PC-3 (cell line): ENCODE results near the gene TMEM51. TPM values are rescaled to one million over a fixed set of nuclear protein-coding genes. Genes with fewer than 3 reads are reported as not detected.

Experiments
- ATAC-seq: fragments of 200-7000 bp; cut with Tn5 transposase; 2 replicates; pipeline ENCODE4 v1.9.1; 2020; ENCODE audit warnings: mild to moderate bottlenecking, moderate library complexity
- BruUV-seq: library from RNA; stranded (reverse); fragments of 400-500 nt; replicated peaks from 2 replicates; lab custom pipeline; 2021; lab: Mats Ljungman, UMichigan
- CTCF ChIA-PET: fragments of 300-600 bp; sonication (Branson Sonifier 250); formaldehyde crosslinking; loops from one replicate; lab custom pipeline; 2022; ENCODE audit warnings: antibody characterized with exemption; lab: Charles Lee
- POLR2A ChIA-PET: fragments of 300-600 bp; sonication (Branson Sonifier 250); formaldehyde crosslinking; loops from one replicate; lab custom pipeline; 2022; ENCODE audit warnings: antibody characterized with exemption; ENCODE audit not compliant: unreplicated experiment; lab: Charles Lee
- DNase-seq: peaks from one replicate; pipeline ENCODE4 v3.0.0-alpha.2; 2015
- H2AFZ ChIP-seq: fragments of 300-600 bp; sonication (generic); 2 replicates; pipeline ENCODE4 v1.6.0; 2016; ENCODE audit warnings: antibody characterized with exemption, low read length
- H3F3A ChIP-seq: fragments of 300-600 bp; sonication (generic); one replicate; pipeline ENCODE4 v1.6.0; 2017; ENCODE audit warnings: antibody characterized with exemption, low read length, control low read depth, mild to moderate bottlenecking; ENCODE audit not compliant: unreplicated experiment
- H3K27ac ChIP-seq: fragments of 300-600 bp; sonication (generic); 2 replicates; pipeline ENCODE4 v1.5.1; 2016; ENCODE audit warnings: mild to moderate bottlenecking, low read length
- H3K27me3 ChIP-seq: fragments of 300-600 bp; sonication (generic); 2 replicates; pipeline ENCODE4 v1.6.1; 2016; ENCODE audit warnings: low read length, mixed read lengths
- H3K36me3 ChIP-seq: fragments of 300-600 bp; sonication (generic); 2 replicates; pipeline ENCODE4 v1.6.1; 2016; ENCODE audit warnings: low read depth, mixed run types, low read length, mixed read lengths
- H3K4me1 ChIP-seq: fragments of 300-600 bp; sonication (generic); 2 replicates; pipeline ENCODE4 v1.5.1; 2016; ENCODE audit warnings: low read length; ENCODE audit not compliant: insufficient read depth
- H3K4me2 ChIP-seq: fragments of 300-600 bp; sonication (generic); 2 replicates; pipeline ENCODE4 v1.6.0; 2016; ENCODE audit warnings: low read length
- H3K4me3 ChIP-seq: fragments of 300-600 bp; sonication (generic); 2 replicates; pipeline ENCODE4 v1.5.1; 2016; ENCODE audit warnings: mild to moderate bottlenecking, low read length, mixed read lengths
- H3K79me2 ChIP-seq: fragments of 300-600 bp; sonication (generic); 2 replicates; pipeline ENCODE4 v1.6.1; 2017; ENCODE audit warnings: low read length, mixed read lengths
- H3K9ac ChIP-seq: fragments of 300-600 bp; sonication (generic); 2 replicates; pipeline ENCODE4 v1.6.0; 2016; ENCODE audit warnings: mild to moderate bottlenecking, low read length
- H3K9me2 ChIP-seq: fragments of 300-600 bp; sonication (generic); replicated peaks from 2 replicates; pipeline ENCODE4 v1.6.1; 2016; ENCODE audit warnings: mixed run types, low read length, mixed read lengths
- H3K9me3 ChIP-seq: fragments of 300-600 bp; sonication (generic); 2 replicates; pipeline ENCODE4 v1.6.1; 2016; ENCODE audit warnings: low read length, mixed read lengths
- H4K20me1 ChIP-seq: fragments of 300-600 bp; sonication (generic); 2 replicates; pipeline ENCODE4 v1.6.1; 2016; ENCODE audit warnings: low read length, mixed read lengths
- EZH2 ChIP-seq: fragments of 300-600 bp; sonication (generic); IDR thresholded peaks from one replicate; pipeline ENCODE4 v1.6.1; 2017; ENCODE audit warnings: antibody characterized with exemption, mild to moderate bottlenecking, low read length; ENCODE audit not compliant: unreplicated experiment
- EZH2phosphoT487 ChIP-seq: fragments of 300-600 bp; sonication (generic); IDR thresholded peaks from 2 replicates; pipeline ENCODE4 v1.6.1; 2018; ENCODE audit warnings: mild to moderate bottlenecking, antibody characterized with exemption, low read length, borderline replicate concordance
- intact Hi-C: fragments of 100-400 bp; cut with micrococcal nuclease; formaldehyde crosslinking; loops from 2 replicates; pipeline ENCODE4 v1.9.0; 2023
- total RNA-seq: library from RNA; depleted of rRNA; stranded (reverse); fragments of >200 nt; gene quantifications from 2 replicates; pipeline ENCODE4 v1.2.3, GENCODE V29; 2014
- TF ChIP-seq, protein P1 (sequence below): fragments of 300-600 bp; sonication (generic); conservative IDR thresholded peaks from 2 replicates; pipeline ENCODE4 v1.5.1; 2017; ENCODE audit warnings: antibody characterized with exemption, low read depth, mild to moderate bottlenecking, low read length

Gene TMEM51
- total RNA-seq, 1 experiment from 2014 or later, result 20.8 TPM

- ChIA-PET POLR2A (no interaction called here), CTCF (no interaction called here)
- H4K20me1 ChIP-seq, result no peaks in the 10 kb centered on the region
- H3K4me2 ChIP-seq, result no peak overlapping the region
- H3K27ac ChIP-seq, result no peak overlapping the region
- BruUV-seq, result no TSS peak
- no peak for ATAC-seq
- H3K9ac ChIP-seq, result no peak overlapping the region
- no peaks in the 10 kb centered on the region for H3K4me1 ChIP-seq
- H3K9me2 ChIP-seq, result no peaks in the 10 kb centered on the region
- no peaks in the 10 kb centered on the region for H3F3A ChIP-seq
- H3K36me3 ChIP-seq, result no peaks in the 10 kb centered on the region
- peaks cover 60% of the 10 kb centered on the region for H3K79me2 ChIP-seq
- H2AFZ ChIP-seq, result no peak overlapping the region
- no peaks in the 10 kb centered on the region for H3K9me3 ChIP-seq
- TF ChIP-seq, protein P1, sequence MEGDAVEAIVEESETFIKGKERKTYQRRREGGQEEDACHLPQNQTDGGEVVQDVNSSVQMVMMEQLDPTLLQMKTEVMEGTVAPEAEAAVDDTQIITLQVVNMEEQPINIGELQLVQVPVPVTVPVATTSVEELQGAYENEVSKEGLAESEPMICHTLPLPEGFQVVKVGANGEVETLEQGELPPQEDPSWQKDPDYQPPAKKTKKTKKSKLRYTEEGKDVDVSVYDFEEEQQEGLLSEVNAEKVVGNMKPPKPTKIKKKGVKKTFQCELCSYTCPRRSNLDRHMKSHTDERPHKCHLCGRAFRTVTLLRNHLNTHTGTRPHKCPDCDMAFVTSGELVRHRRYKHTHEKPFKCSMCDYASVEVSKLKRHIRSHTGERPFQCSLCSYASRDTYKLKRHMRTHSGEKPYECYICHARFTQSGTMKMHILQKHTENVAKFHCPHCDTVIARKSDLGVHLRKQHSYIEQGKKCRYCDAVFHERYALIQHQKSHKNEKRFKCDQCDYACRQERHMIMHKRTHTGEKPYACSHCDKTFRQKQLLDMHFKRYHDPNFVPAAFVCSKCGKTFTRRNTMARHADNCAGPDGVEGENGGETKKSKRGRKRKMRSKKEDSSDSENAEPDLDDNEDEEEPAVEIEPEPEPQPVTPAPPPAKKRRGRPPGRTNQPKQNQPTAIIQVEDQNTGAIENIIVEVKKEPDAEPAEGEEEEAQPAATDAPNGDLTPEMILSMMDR, result no peak
- no peak for TF ChIP-seq EZH2
- TF ChIP-seq EZH2phosphoT487, result no peak
- H3K27me3 ChIP-seq, result no peaks in the 10 kb centered on the region
- intact Hi-C loops, result no loop called here
- DNase-seq, result no peak
- H3K4me3 ChIP-seq, result no peak overlapping the region
Measured at GRCh38 chr1:15188678-15189077, 35.1 kb downstream of the TMEM51 start.

DNA sequence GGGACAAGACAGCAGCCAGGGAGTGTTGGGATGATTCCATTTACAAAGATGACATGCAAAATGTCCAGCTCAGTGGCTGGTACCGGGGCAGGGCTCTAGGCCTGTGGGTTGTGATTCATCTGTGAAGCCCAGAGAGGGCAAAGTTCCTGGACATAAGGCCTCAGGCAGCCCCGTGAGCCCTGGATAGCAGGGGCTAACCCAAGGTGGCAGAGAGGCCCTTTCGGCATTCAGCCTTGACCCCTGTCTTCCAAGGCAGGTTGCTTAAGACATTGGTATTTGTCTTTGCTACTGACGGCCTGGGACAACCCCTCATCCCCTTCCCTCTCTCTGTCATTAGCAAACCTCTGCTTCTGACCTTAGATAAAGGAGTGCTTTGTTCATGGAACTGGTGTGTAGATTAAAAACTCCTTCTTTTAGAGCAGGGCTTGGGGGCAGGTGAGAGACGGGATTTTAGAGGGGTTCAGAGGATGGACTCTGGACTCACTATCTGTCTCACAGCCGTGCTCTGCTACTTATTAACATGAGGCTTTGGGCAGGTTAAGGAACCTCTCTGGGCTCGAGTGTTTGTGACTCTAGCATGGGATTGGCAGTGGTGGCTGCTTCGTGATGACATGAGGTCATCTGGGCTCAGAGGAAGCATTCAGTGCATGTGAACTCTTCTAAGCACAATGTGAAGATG lies 36.3 kb downstream of the TMEM51 start:
- TF ChIP-seq EZH2phosphoT487 (no peak), EZH2 (no peak)
- TF ChIP-seq, protein P1, result no peak
- H3K36me3 ChIP-seq, result no peaks in the 10 kb centered on the region
- H3K4me3 ChIP-seq, result no peak overlapping the region
- H3K9me2 ChIP-seq, result no peaks in the 10 kb centered on the region
- no peaks in the 10 kb centered on the region for H3F3A ChIP-seq
- ChIA-PET POLR2A (no interaction called here), CTCF (no interaction called here)
- no peaks in the 10 kb centered on the region for H3K27me3 ChIP-seq
- H2AFZ ChIP-seq, result no peak overlapping the region
- DNase-seq (no peak), ATAC-seq (no peak)
- BruUV-seq, result no TSS peak
- no peak overlapping the region for H3K27ac ChIP-seq
- peaks cover 54% of the 10 kb centered on the region for H3K79me2 ChIP-seq
- no peaks in the 10 kb centered on the region for H3K4me1 ChIP-seq
- no peak overlapping the region for H3K9ac ChIP-seq
- no peaks in the 10 kb centered on the region for H3K9me3 ChIP-seq
- no peaks in the 10 kb centered on the region for H4K20me1 ChIP-seq
- intact Hi-C loops, result no loop called here
- H3K4me2 ChIP-seq, result no peak overlapping the region

DNA sequence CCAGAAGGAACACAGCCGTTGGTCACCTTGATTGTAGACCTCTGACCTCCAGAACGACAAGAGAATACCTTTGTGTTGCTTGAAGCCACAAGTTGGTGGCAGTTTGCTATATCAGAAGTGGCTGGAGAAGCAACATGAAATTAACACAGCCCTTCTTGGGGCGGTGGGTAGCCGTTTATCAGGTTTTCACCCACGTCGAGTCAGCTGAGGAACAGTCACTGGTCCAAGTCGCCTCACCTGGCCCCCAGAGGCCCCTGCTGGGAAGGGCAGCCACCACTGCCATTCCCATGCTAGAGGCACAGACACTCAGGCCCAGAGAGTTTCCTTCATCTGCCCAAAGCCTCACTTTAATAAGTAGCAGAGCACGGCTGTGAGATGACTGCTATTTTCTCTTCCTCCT lies 37.7 kb downstream of the TMEM51 start:
- intact Hi-C loops, result no loop called here
- no peak overlapping the region for H3K4me2 ChIP-seq
- DNase-seq (no peak), ATAC-seq (no peak)
- no peak overlapping the region for H3K4me3 ChIP-seq
- CTCF ChIA-PET, result no interaction called here
- H2AFZ ChIP-seq, result no peak overlapping the region
- H3F3A ChIP-seq, result no peaks in the 10 kb centered on the region
- no peaks in the 10 kb centered on the region for H3K36me3 ChIP-seq
- H3K79me2 ChIP-seq, result peaks cover 43% of the 10 kb centered on the region
- H3K9me2 ChIP-seq, result no peaks in the 10 kb centered on the region
- no TSS peak for BruUV-seq
- H3K9ac ChIP-seq, result no peak overlapping the region
- no peaks in the 10 kb centered on the region for H3K9me3 ChIP-seq
- TF ChIP-seq, protein P1, result no peak
- TF ChIP-seq EZH2phosphoT487 (no peak), EZH2 (no peak)
- no peaks in the 10 kb centered on the region for H3K4me1 ChIP-seq
- no peaks in the 10 kb centered on the region for H4K20me1 ChIP-seq
- no peak overlapping the region for H3K27ac ChIP-seq
- H3K27me3 ChIP-seq, result no peaks in the 10 kb centered on the region
- POLR2A ChIA-PET, result no interaction called here
